ENCODE data around the gene GPR3. TPM values are rescaled to one million over a fixed set of nuclear protein-coding genes. Genes with fewer than 3 reads are reported as not detected.
A peak's percentile ranks its signal among the peaks of the same experiment; 100 is the strongest.

GPR3 gene
- total RNA-seq, 1 donor from 2014 or later, result 7.0 TPM

DNA sequence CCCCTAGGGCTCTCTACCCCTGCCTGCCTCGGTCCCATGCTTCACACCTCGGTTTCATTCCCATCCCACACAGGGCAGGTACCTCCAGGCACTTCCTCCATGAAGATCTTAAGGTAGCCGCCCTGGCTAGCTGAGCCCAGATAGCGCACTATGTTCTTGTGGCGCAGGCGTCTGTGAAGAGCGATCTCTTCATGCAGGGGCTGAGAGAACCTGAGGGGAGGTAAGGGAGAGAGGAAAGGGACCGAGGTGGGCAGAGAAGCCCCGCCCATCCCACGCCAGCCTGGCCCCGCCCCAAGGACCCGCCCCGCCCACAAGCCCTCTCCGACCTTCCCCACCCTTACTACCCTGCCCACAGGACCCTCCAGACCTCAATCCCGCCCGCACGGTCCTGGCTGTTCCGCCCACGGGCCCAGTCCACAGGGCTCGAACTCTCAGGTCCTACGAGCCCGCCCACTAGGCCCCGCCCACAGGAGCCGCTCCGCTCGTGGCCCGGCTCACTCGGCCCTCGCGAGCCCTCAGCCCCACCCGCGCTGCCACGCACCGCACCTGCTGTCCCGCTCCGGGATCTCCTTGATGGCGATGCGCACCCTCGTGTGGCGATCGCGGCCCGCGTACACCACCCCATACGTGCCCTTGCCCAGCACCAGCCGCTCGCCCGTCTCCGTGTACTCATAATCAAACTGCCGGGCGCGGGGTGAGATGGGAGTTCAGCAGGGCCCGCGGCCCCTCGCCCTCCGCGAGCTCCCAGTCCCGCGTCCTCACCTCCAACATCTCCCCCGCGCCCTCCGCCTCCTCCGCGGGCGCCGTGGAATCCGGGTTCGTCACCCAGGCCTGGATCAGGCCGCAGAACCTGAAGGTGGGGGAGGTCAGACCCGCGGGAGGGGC, 32.0 kb upstream of the GPR3 start:
- peak overlapping the region; percentile 73 for H3K4me3 Mint-ChIP-seq
- H3K27me3 Mint-ChIP-seq (ENCODE audit: low read depth), result peaks cover 36% of the 10 kb centered on the region
- H3K9me3 Mint-ChIP-seq, result no peaks in the 10 kb centered on the region
- peaks cover 35% of the 10 kb centered on the region for H3K4me1 Mint-ChIP-seq
- DNase-seq (ENCODE audit: low read depth, low spot score), result no peak
- H3K36me3 Mint-ChIP-seq (ENCODE audit: low read depth), result no peaks in the 10 kb centered on the region
- no peak overlapping the region for H3K27ac Mint-ChIP-seq (ENCODE audit: unreplicated experiment)
- TF ChIP-seq, protein P1, sequence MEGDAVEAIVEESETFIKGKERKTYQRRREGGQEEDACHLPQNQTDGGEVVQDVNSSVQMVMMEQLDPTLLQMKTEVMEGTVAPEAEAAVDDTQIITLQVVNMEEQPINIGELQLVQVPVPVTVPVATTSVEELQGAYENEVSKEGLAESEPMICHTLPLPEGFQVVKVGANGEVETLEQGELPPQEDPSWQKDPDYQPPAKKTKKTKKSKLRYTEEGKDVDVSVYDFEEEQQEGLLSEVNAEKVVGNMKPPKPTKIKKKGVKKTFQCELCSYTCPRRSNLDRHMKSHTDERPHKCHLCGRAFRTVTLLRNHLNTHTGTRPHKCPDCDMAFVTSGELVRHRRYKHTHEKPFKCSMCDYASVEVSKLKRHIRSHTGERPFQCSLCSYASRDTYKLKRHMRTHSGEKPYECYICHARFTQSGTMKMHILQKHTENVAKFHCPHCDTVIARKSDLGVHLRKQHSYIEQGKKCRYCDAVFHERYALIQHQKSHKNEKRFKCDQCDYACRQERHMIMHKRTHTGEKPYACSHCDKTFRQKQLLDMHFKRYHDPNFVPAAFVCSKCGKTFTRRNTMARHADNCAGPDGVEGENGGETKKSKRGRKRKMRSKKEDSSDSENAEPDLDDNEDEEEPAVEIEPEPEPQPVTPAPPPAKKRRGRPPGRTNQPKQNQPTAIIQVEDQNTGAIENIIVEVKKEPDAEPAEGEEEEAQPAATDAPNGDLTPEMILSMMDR (conservative IDR thresholded peaks at IDR 0.05), result no peak

DNA sequence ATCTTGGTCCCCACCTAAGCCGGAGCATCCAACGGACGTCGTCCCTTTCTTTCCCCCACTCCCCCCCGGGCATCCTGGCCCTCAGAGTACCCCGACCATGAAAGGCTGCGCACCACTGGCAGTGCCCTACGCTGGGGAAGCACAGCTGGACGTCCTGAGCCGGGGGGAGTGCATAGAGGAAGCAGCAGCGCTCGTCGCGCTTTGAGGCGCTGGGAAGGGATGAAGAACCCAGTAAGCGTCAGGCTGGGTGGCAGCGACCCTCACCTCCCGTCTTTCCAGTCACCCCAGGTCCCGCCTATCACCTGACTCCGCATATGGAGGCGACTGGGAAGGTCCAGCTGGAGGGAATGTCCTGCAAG, 31.4 kb upstream of the GPR3 start:
- Mint-ChIP-seq H3K27me3 (ENCODE audit: low read depth) (peaks cover 36% of the 10 kb centered on the region), H3K4me3 (peak overlapping the region; percentile 19), H3K4me1 (peaks cover 41% of the 10 kb centered on the region), H3K27ac (ENCODE audit: unreplicated experiment) (no peak overlapping the region), H3K36me3 (ENCODE audit: low read depth) (no peaks in the 10 kb centered on the region), H3K9me3 (no peaks in the 10 kb centered on the region)
- TF ChIP-seq, protein P1 (conservative IDR thresholded peaks at IDR 0.05), result no peak
- DNase-seq (ENCODE audit: low read depth, low spot score), result no peak

DNA sequence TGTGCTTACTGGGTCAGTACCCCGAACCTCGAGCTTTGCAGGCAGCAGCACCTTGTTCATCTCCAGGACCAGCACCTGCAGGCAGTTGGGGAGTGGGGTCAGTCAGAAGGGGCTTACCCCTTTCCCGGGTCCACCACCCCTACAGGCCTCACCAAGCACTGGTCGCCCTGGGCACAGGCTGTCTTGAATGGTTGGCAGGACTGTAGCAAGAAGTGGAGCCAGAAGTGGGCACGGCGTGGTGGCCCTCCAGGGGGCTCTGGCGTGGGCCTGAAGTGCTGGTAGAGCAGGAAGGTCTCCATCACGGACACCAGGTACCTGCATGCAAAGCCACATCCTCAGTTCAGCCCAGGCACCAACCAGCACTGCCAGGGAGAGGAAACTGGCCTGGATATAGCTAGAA, 30.9 kb upstream of the GPR3 start:
- Mint-ChIP-seq H3K4me3 (no peak overlapping the region), H3K27ac (ENCODE audit: unreplicated experiment) (no peak overlapping the region), H3K36me3 (ENCODE audit: low read depth) (no peaks in the 10 kb centered on the region), H3K27me3 (ENCODE audit: low read depth) (peaks cover 36% of the 10 kb centered on the region), H3K9me3 (no peaks in the 10 kb centered on the region), H3K4me1 (peaks cover 41% of the 10 kb centered on the region)
- DNase-seq (ENCODE audit: low read depth, low spot score), result no peak
- TF ChIP-seq, protein P1 (conservative IDR thresholded peaks at IDR 0.05), result no peak

DNA sequence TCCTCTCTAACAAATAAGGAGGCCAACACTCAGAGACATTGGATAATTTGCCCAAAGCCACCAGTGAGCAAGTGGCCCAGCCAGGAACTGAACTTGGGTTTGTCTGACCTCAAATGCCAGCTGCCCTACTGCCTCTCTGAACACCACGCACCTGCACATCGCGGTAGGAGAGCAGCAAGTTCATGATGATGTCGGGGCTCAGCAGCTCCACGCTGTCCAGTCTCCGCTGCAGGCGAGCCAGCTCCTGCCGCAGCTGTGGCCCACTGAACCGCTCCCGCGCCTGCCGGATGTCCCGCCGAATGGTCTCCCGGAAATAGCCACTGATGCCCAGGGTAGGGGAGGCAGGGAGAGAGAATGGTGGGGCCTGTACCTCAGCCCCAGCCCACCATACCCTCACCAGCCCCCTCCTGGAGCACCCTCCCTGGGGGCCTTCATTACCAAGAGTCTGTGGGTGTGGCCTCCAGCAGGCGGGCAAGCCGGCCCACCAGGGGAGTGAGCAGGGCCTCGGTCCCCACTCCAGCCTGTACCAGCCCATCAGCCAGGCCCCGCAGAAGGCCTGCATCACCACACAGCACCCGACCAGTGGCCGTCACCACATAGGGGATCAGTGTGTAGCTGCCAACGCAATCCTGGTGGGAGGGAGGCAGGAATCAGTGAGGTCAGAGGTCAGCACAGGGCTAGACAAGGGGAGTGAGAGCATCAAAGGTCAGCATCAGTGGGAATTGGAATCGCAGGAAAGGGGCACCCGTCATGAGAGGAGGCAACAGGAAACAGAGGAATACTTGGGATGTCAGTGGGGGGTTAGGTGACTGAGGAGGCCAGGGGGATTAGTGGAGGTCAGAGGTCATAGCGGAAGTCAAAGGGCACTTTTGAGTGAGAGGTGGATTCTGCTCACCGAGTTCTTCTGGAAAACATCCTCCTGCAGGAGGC, 28.4 kb upstream of the GPR3 start:
- Mint-ChIP-seq H3K4me1 (peaks cover 51% of the 10 kb centered on the region), H3K27ac (ENCODE audit: unreplicated experiment) (no peak overlapping the region), H3K4me3 (peak overlapping the region; percentile 69), H3K36me3 (ENCODE audit: low read depth) (no peaks in the 10 kb centered on the region), H3K27me3 (ENCODE audit: low read depth) (peaks cover 22% of the 10 kb centered on the region), H3K9me3 (no peaks in the 10 kb centered on the region)
- no peak for DNase-seq (ENCODE audit: low read depth, low spot score)
- TF ChIP-seq, protein P1 (conservative IDR thresholded peaks at IDR 0.05), result no peak

DNA sequence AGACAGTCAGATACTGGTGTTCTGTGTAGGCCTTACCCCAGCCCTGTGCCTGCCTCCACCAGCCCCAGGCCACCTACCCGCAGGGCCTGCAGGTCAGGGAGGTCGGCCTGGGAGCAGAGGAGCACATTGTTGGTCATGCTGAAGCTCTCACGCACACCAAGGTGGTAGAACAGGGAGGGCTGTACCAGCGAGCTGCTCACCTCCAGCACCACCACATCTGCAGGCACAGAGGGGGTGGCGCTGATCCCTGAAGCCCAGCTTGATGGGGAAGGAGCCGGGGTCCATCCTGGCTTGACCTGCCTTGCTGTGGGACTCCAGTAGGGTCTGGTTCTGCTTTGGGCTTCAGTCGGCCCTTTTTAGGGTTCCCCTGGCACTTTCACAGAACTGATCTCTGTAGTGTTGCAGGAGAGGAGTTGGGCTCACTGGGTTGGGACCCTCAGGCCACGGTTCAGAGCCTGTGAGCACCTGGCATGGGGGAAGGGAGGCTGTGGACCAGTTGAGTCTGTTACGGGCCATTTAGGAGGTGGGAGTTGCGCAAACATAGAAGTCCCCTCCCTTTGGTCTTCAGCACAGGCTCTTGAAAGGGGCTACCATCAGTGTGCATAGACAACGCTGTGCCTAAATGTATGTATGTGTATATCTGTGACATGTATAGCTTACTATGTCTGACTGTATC, 27.6 kb upstream of the GPR3 start:
- DNase-seq (ENCODE audit: low read depth, low spot score), result no peak
- H3K4me3 Mint-ChIP-seq, result peak overlapping the region; percentile 94
- H3K27ac Mint-ChIP-seq (ENCODE audit: unreplicated experiment), result peak overlapping the region; percentile 92
- TF ChIP-seq, protein P1 (conservative IDR thresholded peaks at IDR 0.05), result no peak
- H3K27me3 Mint-ChIP-seq (ENCODE audit: low read depth), result peaks cover 14% of the 10 kb centered on the region
- H3K9me3 Mint-ChIP-seq, result no peaks in the 10 kb centered on the region
- H3K4me1 Mint-ChIP-seq, result peaks cover 48% of the 10 kb centered on the region
- no peaks in the 10 kb centered on the region for H3K36me3 Mint-ChIP-seq (ENCODE audit: low read depth)

Measured in neural crest cell (in vitro differentiated cells).